Fibroblast of the conjunctiva (primary cell): ENCODE measurements around the gene PTGES3L.
A peak's percentile ranks its signal among the peaks of the same experiment; 100 is the strongest.
"Not testable (repeated sequence)": the region's sequence is repeated elsewhere in the genome, so short reads cannot be mapped to it uniquely, and the experiment has no call there.

Experiments
- DNase-seq: peaks from one replicate; pipeline ENCODE4 v3.0.0-alpha.2; 2010; ENCODE audit warnings: low read depth

PTGES3L gene

DNA sequence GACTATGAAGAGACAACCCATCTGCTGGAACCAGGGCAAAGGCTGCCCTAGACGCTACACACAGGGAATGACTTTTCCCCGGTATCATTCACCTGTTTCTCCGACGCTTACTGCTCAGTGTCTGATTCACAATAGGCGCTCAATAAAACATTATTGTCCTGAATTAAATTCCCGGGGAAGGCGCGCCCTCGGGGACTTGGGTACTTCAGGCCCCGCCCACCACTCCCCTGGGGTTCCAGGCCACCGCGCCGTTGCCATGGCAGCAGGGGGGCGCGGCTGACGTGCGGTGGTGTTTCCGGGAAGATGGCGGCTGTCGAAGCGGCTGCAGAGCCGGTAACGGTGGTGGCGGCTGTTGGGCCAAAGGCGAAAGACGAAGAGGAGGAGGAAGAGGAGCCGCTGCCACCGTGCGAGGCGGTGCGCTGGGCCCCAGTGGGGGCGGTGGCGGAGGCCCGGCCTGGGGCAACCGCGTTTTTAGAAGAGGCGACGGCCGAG, 440 bp upstream of the PTGES3L start, which contains the start of gene RUNDC1:
TSS of gene RUNDC1 (plus strand) at position 292 of the 492 bp plus-strand sequence. CDS start at position 304, 12 bp downstream.
- DNase-seq: peak; percentile 61

- not testable (repeated sequence) for DNase-seq
Observed at GRCh38 chr17:42975701-42976100, 4.2 kb downstream of the PTGES3L start.

DNA sequence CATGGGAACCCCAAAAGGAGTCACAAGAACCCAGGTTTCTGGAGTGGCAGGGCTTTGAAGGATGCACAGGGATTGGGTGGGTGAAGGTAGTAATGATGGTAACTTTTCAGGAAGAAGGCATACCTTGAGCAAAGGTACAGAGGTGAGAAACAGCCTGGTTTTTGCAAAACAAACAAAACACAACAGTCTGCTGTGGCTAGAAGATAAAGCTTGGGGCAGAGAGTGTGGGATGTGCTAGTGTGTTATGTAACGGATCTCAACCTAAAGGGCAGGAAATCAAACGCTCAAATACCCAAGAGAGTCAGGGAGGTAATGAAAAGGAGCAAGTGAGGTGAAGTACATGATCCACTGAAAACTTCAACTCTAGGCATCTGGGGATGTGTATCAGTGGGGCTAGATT, 4.6 kb downstream of the PTGES3L start:
- DNase-seq: no peak

- not testable (repeated sequence) for DNase-seq
Observed at GRCh38 chr17:42973323-42973722, 6.6 kb downstream of the PTGES3L start.

DNA sequence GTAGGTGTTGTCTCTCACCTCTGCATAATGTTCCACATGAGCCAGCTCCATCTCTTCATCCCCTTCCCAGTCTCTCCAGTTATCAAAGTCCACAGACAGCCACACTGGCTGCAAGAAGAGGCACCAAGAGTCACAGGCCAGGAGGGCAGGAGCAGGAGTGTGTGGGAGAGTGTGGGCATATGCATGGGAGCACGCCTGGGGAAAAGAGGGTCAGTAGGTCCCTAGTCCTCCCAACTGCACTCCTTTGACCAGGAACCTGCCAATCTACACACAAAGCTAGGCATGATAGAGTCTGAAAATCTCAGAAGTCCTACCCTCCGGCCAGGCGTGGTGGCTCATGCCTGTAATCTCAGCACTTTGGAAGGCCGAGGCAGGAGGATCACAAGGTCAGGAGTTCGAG, 8.3 kb downstream of the PTGES3L start:
- DNase-seq: no peak

GRCh38 chr17:42969001-42969581, 10.8 kb downstream of the PTGES3L start:
- DNase-seq: peak; percentile 12

- no peak for DNase-seq
Observed at GRCh38 chr17:42967925-42968324, 12.0 kb downstream of the PTGES3L start.

GRCh38 chr17:42964161-42964932, 15.5 kb downstream of the PTGES3L start, which contains the start of gene AARSD1:
AARSD1 (minus strand) TSS chr17:42964454; CDS start chr17:42964440, 14 bp downstream.
- DNase-seq: peak; percentile 80

GRCh38 chr17:42953669-42954068, 26.2 kb downstream of the PTGES3L start:
- DNase-seq: no peak

GRCh38 chr17:42950044-42950783, 29.7 kb downstream of the PTGES3L start:
- no peak for DNase-seq

GRCh38 chr17:42946812-42947211, 33.1 kb downstream of the PTGES3L start:
- no peak for DNase-seq

GRCh38 chr17:42944211-42944610, 35.7 kb downstream of the PTGES3L start:
- DNase-seq: no peak

- DNase-seq: peak; percentile 49
Observed at GRCh38 chr17:42937712-42938596, 41.9 kb downstream of the PTGES3L start.

- DNase-seq: no peak
Observed at GRCh38 chr17:42929497-42929844, 50.4 kb downstream of the PTGES3L start.

DNA sequence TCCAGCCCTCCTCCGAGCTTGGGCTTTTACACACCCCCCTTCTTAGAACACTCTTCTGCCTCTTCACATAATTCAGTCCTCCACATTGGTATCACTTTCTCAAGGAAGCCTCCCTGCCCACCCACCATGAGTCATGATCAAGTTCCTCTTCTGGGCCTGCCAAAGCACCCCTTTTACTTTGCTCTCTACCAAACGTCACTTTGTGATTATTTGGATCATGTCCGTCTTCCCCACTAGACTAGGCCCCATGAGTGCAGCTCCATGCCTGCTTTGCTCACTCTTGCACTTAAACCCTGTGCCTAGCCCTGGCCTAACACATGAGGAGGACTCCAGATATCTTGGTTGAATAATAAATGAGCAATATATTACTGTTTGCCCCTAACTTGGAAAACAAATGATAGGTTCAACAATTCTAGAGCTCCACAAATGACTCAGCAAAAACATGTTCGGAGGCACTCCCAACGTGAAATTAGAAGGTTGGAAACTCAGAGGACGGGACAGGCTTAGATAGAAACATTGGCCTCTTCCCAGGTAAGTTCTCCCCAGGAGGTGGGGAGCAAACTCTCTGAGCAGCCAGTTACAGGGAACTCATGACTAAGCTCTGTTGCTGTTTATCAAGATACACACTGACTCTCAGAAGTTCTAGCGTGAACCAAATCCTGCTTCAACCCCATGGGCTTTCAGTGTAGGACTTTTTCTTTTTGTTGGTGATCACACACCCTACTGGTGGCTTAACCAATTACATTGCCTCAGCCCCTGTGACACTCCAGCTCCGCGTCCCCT, 51.0 kb downstream of the PTGES3L start:
- DNase-seq: peak; percentile 74

DNA sequence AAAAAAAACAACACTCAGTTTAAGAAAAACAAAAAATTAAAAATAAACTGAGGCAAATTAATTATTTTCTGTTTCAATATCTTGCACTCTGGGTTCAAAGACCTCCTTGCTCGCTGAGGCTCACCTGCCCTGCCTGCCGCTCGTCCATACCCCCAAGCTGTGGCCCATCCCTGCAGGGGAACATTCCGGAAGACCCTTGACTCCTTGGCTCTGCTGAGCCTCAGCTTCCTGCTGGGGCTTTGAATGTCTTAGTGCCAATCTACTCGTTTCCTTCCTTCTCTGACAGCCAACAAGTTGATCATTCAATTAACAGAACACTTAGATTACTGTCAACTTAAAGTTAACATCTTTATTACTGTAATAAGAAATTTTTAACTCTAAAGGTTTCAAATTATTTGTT, 55.0 kb downstream of the PTGES3L start:
- DNase-seq: no peak

GRCh38 chr17:42923472-42923871, 56.4 kb downstream of the PTGES3L start:
- not testable (repeated sequence) for DNase-seq

- no peak for DNase-seq
Observed at GRCh38 chr17:42922294-42922693, 57.6 kb downstream of the PTGES3L start.

DNA sequence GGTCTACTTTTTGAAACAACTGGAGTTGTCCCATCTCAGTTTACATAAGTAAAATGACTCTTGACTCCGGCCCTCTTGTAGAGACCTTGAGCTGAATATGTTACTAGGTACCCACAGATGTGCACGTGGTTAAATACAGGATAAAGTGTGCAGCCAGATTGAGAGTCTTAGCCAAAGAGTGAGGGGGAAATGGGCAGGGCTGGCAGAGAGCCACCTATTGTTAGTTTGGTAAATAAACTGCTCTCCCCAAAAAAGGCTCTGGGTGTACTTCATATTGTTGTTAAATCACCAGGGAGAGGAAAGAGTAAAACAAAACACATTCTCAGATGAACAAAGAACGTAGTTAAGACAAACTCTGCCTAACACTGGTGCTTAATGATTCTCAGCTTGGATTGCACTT, 59.0 kb downstream of the PTGES3L start:
- DNase-seq: no peak

DNA sequence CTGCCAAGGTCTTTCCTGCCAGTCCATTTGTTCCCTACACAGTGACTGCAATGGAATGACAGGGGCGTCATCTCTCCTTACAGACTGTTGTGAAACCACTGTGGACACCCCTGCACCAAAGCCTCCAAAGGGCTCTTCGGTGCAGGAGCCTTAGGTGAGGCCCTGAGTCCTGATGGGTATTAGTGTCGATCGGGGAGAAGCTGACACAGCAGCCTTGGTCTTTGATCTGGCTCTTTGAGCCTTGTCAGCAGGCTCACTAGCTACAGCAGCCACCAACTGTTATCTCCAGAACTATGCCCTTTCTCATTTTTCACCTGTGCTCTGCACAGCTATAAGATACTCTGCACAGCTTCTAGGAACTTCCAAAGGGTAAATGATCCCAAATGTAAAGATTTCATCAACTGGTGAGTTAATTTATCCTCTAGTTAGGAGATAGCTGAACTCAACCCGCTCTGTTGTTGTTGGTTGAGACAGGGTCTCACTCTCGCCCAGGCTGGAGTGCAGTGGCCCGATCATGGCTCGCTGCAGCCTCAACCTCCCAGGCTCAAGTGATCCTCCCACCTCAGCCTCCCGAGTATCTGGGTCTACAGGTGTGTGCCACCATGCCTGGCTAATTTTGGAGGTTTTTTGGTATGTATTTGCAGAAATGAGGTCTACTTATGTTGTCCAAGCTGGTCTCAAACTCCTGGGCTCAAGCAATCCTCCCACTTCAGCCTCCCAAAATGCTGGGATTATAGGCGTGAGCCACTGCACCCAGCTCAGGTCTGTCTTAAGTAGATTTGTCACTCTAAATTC, 59.6 kb downstream of the PTGES3L start:
- no peak for DNase-seq
